ELF-1 (cell line): Measurements from ENCODE around the gene ANKLE2.
A peak's percentile ranks its signal among the peaks of the same experiment; 100 is the strongest.
"Not testable (repeated sequence)": the region's sequence is repeated elsewhere in the genome, so short reads cannot be mapped to it uniquely, and the experiment has no call there.

Experiments
- DNase-seq: peaks from one replicate; pipeline ENCODE4 v3.0.0-alpha.2; 2016; ENCODE audit warnings: low read depth, low spot score

The ANKLE2 gene

DNA sequence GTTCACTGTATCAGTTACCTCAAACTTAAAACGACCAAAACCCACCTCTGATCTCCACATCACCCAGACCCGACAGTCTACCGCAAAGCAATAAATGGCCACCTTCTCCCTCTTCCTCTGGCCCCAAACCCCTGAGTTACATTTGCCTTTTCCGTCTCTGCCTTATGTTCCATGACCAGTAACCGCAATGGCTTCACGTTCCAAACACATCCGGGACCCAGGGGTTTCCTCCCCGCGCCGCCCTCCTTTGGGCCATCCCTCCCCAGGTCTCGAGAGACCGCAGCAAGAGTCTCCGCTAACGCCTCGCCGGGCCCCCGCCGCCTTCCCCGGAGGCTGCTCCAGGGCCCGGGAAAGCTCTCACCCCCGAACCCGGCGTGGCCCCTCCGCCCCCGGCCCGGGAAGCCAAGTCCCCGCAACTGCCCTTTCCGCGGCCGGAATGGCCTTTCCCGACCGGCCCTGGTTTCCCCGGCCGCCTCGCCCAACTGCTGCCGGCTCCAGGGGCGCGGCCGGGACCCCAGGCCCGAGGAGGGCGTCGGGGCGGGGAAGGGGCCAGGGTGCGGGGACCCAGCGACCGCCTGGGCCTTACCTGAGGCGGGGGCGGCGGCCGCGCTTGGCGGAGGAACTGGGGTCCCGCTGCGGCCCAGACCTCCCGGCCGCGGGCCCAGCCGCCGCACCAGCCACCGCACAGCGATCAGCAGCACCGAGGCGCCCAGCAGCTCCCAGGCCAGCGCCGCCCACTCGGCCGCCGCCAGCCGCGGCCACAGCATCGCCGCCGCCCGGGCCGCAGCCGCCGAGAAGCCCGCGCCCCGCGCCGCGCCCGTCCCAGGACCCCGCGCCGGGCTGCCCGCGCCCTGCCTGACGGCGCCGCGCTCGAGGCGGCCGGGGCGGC lies at the start of gene ANKLE2:
TSS of gene ANKLE2 (minus strand) at position 801 of the 889 bp plus-strand sequence. CDS start at position 767, 34 bp downstream.
- peak; percentile 27 for DNase-seq

DNA sequence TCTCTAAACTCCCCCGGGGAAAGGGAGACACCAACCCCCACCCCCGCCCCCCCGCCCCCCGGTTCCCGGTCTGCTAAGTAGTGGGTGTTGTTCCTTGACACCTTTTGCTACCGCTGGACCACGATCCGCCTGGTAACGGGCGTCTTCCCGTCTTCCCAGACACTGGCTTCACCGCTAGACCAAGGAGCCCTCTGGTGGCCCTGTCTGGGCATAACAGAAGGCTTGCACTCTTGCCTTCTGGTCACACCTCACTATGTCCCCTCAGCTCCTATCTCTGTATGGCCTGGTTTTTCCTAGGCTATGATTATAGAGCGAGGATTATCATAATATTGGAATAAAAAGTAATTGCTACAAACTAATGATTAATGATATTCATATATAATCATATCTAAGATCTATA lies 47.8 kb upstream of the ANKLE2 start:
- DNase-seq = peak; percentile 73

DNA sequence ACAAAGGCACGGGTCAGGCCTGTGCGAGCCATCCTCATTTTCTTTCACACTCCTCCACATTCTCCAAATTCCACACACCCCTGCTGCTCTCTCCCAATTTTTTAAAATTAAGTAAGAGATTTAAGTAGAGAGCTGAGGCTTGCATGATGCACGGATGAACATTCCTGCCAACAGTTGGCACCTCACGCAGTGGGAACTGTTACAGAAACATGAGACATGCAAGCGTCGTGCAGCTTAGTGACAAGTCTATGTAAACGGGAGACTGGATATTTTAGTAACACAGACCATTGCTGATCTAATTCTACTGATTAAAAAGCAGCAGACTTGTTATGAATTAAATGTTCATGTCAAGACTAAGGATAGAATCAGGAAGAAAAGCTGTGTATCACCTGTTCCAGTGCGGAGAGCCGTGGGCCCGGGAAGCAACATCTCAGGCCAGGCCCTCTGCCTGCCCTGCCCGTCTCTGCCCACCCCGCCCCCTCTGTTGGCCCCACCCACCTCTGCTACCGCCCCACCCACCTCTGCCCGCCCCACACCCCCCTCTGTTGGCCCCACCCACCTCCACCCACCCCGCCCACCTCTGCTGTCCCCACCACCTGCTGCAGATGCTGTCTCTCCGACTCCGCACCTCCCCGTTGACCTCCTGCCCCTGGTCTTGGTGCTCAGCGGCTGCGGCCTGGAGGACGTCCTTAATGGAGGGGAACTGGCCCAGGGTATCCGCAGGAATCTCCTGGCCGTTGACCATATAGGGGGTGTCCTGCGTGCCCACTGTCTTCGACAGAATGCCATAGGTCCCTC lies 45.9 kb upstream of the ANKLE2 start:
- DNase-seq = peak; percentile 17

DNA sequence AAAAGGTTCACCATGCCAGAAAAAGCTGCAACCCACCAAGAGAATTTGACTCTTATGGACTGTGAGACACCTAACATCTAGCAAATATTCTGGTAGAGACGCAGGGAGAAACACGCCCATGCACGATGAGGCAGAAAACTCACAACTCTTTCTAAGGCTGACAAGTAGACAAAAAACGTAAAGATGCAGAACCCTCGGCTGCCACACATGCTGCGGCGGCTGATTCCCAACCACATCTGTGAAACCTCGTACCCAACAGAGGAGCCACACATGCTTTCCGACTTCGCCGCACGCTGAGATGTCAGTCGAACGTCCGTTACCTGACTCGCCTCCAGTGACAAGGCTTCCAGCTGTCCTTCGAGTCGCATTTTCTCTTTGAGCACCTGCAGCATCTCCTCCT lies 45.2 kb upstream of the ANKLE2 start:
- DNase-seq = no peak

DNA sequence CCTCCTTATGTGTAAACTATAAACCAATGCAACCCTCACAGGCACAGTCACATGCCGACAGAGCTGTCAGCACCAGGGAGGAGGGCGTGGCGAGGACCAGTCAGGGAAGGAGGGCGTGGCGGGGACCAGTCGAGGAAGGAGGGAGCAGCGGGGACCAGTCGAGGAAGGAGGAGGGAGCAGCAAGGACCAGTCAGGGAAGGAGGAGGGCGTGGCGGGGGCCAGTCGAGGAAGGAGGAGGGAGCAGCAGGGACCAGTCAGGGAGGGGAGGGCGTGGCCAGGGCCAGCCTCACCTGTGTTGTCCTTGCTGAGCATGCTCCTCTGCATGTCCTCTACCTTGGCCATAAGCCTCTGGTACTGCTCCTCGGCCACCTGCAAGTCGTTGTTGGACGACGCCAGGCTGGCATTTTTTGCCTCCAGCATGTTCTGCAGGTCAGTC lies 42.8 kb upstream of the ANKLE2 start:
- DNase-seq = peak; percentile 47

DNA sequence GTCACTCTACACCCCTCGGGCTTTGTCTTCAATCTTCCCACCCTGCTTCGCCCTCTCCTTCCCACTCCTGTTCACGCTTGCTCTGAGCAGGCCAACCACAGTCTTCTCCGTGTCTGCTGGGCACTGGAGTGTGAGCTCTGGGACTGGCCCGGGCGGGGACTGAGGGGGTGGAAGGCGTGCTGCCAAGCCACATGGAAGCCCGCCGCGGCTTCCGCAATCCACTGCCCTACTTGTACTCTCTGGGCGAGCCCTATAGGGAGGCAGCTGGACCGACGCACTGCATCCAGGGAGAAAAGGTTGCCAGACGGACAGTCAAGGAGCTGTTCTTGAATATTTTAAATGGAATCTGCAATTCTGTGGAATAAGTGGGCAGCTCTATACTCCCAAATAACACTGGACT lies 42.3 kb upstream of the ANKLE2 start:
- no peak for DNase-seq

DNA sequence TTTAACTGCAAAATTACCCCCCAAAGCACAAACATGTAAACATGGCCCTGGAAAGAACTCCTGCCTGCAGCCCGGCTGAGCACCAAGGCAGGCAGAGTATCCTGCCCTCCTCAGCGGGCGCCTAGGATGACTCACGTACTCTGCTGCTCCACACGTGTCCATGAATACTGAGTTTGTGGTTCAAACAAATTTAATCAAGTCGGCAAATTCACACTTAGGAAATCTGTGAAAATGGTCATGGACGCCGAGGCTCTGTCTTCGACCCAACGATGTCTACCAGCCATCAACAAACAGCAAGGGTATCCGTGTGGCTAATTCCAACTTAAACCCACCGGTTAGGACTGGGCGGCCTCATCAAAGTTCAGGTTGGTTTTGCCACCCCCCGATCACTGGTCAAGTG lies 41.5 kb upstream of the ANKLE2 start:
- DNase-seq = no peak

DNA sequence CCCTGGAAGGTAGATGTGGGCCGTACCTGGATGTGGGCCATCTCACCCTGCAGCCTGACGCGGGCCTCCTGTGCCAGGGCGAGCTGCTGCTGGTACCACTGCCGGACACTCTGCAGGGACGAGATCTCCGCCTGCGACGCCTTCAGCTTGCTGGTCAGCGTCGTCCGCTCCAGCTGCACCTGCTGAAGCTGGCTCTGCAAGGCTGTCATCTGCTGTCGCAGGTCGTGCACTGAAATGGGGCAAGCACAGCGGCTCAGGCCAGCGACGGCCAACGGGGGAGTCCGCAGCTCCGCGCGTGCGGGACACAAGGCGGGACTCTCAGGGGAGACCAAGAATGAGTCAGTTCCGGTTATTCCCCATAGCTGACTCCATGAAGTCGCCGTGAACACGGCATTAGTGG lies 40.1 kb upstream of the ANKLE2 start:
- no peak for DNase-seq

DNA sequence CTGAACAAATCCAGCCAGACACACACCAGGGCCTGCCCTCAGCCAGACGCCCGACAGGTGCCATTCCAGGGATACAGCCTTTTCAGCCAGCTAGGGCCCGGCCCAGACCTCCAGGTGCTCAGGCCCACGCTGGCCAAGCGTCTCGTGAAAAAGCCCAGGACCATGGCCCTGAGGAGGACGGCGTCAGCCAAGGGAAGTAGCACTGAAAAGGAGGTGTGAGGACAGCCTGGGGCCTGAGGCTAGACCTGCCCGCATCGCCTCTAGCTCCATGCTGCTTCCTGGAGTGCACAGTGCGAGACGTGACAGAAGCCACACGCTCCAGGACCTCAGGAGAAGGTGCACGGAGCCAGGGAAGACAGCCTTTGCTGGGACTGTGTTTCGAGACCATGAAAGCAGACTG lies 37.2 kb upstream of the ANKLE2 start:
- DNase-seq = no peak

DNA sequence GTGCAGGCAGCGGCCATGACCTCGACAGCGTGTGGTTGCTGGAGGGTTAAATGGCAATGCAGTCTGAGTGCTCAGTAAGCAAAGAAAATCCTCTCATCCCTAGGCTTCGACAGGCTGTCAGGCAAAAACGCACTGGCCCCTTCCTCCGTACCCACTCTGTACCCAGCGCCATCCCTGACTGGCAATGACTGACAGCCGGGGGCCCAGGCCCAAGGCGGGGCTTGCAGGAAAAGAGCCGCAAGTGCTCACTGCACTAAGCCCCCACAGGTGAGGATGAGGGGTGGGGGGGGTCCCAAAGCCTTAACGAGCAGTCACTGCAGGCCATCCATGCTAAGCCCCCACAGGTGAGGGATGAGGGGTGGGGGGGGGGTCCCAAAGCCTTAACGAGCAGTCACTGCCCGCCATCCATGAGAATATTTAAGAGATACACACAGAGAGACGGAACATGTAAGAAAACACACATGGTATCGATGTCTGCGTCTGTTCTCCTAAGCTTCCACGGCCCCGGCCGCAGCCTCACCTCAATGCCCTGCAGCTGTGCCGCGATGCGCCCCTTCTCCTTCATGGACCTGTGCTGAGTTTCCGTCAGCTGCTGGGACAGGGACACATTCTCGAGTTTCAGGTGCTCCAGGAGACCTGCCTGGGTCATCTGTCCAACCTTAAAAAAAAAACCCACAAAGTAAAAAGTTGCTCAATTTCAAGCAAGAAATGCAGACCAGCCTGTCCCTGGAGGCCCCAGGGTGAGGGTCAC lies 36.4 kb upstream of the ANKLE2 start:
- no peak for DNase-seq

DNA sequence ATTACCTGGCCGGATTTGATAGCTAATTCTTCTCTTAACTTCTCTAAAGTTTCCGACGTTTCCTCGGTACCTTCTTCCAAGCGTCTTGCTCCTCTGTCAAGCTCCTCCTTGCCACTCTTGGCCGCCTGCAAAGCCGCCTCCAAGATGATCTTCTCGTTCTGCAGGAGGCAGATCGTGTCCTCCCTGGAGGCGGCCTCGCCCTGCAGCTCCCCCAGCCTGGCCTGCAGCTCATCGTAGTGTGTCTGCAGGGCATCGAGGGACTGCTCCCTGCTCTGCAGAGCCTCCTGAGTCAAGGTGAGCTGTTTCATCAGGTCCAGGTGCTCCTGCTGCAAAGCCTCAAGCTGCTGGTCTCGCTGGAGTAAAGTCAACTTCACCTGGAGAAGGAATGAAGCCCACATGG lies 34.2 kb upstream of the ANKLE2 start:
- no peak for DNase-seq

DNA sequence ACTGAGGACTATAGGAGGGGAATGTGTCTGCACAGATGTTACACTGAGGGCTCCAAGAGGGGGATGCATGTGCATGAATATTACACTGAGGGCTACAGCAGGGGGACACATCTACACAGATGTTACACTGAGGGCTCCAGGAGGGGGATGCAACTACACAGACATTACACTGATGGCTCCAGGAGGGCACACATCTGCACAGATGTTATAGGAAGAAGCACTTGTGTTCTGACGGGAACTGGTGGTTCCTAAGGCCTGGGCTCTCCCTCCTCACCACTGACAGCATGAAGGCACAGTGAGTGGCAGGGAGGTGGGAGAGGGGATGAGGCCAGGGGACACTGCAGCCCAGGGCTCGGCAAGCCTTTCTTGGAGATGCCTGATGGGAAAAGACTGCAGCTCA lies 30.3 kb upstream of the ANKLE2 start:
- not testable (repeated sequence) for DNase-seq

DNA sequence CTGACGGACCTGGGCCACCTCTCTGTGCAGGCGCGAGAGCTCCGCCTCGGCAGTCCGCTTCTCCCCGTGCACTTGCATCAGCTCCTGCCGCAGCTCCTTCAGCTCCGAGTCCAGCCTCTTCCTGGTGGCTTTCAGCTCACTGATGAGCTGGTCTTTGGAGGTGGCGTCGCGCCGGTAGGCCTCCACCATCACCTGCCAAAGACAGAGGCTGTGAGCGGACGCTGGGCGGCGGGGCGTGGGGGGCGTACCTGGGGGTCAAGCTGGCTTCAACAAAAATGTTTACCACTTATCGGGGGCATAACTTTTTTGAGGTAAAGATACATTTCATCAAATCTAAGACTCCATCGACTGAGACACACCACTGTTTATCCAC lies 27.5 kb upstream of the ANKLE2 start:
- no peak for DNase-seq

DNA sequence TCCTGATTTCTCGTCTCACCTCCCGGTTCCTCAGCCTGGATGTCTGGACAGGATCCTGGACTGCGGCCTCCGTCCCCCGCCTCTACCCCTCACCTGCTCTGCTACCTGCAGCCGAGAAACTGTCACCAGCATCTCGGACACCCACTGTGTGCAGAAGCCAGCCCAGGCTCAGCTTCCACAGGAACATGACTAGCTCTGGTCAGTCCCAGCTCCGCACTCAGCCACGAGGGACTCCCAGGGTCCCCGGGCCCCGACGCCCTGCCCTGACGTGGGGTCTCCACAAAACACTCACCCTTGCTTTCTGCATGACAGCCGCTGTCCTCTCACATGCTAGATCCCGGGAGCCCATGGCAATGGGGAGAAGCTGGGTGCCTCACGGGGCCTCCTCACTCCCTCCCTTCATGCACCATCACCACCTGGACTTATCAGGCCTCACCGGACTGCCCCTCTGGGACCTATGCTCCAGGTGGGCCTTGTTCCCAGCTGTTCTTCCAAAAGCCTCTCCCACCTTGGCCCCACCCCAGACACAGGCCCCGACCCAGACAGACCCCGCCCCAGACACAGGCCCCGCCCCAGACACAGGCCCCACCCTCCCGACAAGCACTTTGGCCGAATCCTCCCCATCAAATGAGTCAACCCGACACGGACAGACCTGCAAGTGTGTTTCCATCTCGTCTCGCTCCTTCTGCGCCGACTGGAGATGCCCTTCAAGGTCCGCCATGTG lies 26.9 kb upstream of the ANKLE2 start:
- no peak for DNase-seq

DNA sequence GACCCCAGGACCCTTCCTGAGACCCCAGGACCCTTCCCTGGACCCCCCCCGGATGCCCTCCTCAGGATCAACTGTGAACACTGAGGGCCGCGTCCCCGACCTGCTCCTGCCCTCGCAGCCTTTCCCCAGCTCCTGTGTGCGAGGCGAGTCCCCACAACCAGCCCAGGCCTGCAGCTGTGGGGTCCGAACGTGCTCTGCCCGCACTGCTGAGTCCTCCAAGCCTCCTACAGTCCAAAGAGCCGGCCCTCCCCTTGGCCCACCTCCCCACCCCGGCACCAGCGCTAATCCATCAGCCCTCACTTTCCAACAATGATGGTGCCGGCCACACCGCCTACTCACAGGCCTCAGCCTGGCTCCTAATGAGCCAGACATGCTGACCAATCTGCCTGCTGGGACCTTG lies 26.2 kb upstream of the ANKLE2 start:
- DNase-seq = no peak

DNA sequence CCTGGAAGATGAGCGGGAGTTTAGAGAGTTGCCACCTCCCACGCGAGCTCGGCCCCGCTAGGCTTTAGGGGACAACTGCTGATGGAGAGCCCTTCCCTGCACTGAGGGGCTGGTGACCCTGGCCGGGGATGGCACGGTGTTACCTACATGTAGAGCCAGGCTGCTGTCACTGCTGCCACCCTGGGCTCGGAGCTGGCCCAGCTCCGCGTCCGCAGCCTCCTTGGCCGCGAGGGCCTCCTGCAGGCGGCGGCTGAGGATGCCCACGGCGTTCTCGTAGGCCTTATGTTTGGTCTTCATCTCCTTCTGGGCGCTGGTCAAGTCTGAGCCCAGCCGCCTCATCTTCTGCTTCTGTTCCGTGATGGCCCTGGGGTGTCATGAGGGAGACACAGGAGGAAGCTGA lies 24.6 kb upstream of the ANKLE2 start:
- DNase-seq = no peak

DNA sequence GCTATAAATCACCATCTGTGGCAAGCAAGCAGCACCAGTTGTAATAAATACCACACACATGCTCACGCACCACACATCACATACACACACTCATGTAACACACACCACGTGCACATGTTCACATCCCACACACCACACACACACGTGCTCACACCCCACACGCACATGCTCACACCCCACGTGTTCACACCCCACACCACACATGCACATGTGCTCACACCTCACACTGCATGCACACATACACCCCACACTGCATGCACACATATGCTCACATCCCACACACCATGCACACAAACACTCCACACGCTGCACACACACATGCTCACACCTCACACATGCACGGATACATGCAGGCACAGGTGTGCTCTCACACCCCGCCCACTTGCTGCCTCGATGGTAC lies 22.9 kb upstream of the ANKLE2 start:
- DNase-seq = no peak

DNA sequence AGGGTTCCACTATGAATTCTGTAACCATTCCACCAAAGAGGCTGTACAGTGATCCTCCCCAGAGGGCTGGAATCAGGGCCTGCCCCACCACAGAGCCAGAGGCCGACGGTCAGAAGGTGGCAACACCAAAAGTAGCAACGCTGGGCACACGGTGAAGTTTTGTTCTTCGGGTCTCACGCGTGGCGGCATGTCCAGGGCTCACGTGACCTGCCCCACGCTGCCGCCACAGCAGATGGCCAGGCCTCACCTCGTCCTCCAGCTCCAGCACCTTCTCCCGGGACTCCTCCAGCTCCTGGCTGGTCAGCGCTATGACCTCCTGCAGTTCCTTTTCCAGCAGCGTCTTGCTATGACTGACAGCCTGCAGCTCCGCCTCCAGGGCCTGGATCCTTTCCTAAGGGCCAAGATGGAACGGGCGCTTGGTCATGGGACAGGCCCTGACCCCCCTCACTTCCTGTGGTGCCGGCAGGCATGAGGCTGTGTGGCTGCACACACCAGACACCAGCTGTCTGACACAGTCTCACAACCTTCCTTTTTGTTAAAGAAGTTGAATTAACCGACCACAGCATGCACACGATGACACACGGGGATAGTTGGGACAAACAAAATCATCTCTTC lies 22.4 kb upstream of the ANKLE2 start:
- no peak for DNase-seq

DNA sequence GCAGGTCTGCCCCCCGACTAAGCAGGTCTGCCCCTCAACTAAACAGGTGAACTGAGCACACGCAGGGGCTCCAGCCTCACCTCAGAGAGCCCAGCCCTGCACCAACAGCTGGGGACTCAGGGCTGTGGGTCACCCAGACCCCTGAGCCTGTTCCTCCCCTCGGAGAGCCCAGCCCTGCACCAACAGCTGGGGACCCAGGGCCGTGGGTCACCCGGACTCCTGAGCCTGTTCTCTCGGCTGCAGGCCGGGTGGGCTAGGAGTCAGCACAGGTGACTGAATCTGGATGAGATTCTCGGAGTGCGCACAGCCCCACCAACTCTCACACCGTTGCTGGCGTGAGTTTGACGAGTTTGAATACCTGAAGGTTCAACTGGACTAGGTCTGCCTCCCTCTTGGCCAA lies 20.3 kb upstream of the ANKLE2 start:
- DNase-seq = no peak

DNA sequence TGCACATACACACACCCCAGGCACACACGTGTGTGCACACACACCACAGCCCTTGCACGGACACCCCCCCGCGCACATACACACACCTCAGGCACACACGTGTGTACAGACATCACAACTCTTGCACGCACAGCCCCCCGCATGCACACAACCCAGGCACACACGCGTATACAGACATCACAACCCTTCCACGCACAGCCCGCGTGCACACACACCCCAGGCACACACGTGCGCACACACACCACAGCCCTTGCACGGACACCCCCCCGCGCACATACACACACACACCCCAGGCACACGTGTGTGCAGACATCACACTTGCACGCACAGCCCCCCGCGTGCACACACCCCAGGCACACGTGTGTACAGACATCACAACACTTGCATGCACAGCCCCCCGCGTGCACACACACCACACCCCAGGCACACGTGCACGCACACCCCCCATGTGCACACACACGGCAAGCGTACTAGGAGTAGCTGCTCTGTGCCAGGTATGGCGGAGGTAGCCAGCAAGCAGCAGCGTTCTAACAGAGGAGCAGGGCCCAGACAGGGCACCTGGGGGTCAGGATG lies 18.2 kb upstream of the ANKLE2 start:
- no peak for DNase-seq

DNA sequence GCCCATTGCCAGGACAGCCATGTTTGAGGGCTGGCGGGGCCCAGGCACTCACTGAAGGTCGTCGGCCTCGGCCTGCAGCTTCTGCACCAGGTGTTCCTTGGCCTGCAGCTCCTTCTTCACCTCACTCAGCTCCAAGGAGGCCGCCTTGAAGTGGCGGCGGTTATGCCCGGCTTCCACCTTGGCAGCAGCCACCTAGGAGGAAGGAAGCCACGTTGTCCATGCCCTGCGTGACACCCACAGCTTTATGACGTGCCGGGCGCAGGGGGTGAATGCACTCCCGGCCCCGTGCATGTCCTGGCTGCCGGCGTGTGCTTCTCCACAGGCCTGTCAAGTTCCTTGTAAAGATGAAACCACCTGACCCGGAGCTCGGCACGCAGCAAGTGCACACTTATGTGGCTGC lies 16.0 kb upstream of the ANKLE2 start:
- no peak for DNase-seq
